ENCODE results near the gene PURA.
"Not testable (repeated sequence)": the region's sequence is repeated elsewhere in the genome, so short reads cannot be mapped to it uniquely, and the experiment has no call there.

PURA gene

DNA sequence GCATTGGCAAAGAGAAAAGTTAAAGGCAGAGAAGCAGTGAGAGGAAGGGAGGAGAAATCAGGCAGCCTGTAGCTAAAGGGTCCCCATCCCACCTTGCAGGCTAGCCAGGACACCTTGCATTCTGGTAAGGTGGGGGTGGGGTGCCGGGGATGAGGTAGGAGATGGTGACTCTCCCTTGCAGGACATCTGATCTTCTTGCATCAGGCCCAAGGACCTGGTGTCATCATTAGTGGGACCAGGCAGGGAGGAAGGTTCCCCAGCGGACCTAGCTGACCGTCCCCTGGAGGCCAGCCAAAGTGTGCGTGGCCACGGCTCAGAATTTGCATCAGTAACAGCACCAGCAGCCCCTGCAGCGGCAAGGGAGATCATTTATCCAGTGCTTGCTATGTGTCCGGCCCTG is 39.3 kb downstream of the PURA start:
- no peak overlapping the region for H3K27ac ChIP-seq
- H3K4me3 ChIP-seq, result no peak overlapping the region

GRCh38 chr5:140153905-140154304 is 40.0 kb downstream of the PURA start:
- no peak overlapping the region for H3K27ac ChIP-seq

DNA sequence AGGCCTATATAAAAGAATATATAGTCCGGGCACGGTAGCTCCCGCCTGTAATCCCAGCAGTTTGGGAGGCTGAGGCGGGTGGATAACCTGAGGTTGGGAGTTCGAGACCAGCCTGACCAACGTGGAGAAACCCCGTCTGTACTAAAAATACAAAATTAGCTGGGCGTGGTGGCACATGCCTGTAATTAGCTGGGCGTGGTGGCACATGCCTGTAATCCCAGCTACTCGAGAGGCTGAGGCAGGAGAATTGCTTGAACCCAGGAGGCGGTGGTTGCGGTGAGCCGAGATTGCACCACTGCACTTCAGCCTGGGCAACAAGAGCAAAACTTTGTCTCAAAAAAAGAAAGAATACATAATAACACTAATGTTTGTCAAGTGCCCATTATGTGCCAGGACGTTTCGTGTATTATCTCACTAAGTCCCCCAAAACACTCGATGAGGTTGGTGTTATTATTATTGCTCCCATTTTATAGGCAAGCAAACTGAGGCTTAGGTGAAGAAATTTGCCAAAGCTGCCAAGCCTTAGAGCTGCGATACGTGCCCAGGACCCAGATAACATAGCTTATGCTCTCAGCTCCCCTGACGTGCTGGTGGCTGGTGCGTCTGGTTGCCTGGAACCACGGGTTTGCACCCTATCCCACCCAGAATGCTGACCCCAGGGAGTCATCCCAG is 40.9 kb downstream of the PURA start:
- H3K27ac ChIP-seq, result not testable (repeated sequence)

More at GRCh38 chr5:140153905-140154304, 40.0 kb downstream of the PURA start:
- no peak overlapping the region for H3K4me3 ChIP-seq

GRCh38 chr5:140157032-140157781 is 43.3 kb downstream of the PURA start:
- H3K27ac ChIP-seq, result peak overlapping the region in 12 of 21 experiments; percentile 1 to 66 (median 32)
- peak overlapping the region; percentile 1 to 24 (median 15) for H3K4me3 ChIP-seq

More for the DNA sequence above, 40.9 kb downstream of the PURA start:
- H3K4me3 ChIP-seq, result not testable (repeated sequence)

DNA sequence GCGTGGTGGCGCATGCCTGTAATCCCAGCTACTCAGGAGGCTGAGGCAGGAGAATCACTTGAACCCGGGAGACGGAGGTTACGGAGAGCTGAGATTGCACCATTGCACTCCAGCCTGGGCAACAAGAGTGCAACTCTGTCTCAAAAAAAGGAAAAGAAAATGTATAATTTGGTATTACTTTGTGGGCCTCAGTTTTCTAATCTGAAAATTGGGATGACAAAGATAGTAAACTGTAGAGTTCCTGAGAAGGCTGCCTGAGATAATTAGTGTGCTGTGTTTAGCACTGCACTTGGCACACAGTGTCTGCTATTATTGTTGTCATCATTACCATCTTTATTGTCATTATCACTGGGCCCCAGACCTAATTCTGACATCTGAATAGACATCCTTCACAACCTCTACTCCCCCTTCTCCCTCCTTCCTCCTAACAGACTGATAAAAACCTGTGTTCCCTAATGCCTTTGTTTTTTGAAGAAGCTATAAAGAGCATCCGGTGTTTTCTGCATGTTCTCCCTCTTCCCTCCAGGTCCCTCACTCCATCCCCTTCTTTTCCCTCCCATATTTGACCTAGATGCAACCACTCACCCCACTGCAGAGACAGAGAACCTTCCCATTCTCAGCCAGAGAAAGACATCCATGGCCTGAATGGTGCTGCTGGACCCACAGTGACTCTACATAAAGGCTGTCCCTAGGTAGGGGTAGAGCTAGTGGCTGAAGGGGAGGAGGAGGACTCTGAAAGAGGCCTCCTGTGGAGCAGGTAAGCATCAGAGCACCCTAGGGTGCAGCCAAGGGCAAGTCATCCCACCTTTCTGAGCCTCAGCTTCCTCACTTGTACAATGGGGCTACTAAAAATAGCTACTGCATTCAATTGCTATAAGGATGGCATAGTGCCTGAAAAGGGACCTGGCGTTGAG is 45.4 kb downstream of the PURA start:
- no peak overlapping the region for H3K27ac ChIP-seq
- H3K4me3 ChIP-seq, result no peak overlapping the region

DNA sequence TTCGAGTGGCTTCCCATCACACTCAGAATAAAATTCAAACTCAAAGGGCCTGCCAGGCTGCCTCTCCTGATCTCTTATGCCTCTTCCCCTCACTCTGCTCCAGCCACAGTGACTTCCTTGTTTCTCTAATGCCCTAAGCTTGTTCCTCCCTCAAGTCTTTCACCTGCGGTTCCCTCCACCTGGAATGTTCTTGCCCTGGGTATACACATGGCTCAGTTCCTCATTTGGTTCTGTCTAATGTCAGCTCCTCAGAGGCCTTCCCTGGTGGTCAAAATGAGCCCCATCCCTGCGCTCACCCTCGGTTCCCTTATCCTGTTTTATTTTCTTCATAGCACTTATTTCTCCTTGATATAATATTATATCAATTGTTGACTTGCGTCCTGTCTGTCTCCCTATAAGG is 48.4 kb downstream of the PURA start:
- H3K27ac ChIP-seq, result no peak overlapping the region

DNA sequence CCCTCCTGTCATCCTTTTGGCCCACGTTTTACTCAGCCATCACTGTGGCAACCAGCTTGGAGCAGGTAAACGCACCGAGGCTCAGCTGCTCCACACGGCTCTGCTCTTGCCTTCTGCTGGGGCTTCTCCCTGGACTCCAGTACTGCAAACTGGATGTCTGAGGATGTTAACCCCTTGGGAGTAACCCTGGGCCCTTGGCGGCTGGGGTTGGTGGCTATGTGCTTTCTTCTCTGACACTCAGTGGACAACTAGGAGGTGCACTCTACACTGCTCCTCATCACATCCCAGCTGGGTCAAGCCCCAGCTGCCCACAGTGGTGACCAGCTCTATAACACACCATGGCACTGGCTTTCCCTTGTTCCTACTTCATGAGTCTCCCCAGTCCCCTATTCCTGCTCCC is 48.9 kb downstream of the PURA start:
- Histone ChIP-seq H3K4me3 (no peak overlapping the region), H3K27ac (no peak overlapping the region)

More for the DNA sequence above, 48.4 kb downstream of the PURA start:
- no peak overlapping the region for H3K4me3 ChIP-seq

DNA sequence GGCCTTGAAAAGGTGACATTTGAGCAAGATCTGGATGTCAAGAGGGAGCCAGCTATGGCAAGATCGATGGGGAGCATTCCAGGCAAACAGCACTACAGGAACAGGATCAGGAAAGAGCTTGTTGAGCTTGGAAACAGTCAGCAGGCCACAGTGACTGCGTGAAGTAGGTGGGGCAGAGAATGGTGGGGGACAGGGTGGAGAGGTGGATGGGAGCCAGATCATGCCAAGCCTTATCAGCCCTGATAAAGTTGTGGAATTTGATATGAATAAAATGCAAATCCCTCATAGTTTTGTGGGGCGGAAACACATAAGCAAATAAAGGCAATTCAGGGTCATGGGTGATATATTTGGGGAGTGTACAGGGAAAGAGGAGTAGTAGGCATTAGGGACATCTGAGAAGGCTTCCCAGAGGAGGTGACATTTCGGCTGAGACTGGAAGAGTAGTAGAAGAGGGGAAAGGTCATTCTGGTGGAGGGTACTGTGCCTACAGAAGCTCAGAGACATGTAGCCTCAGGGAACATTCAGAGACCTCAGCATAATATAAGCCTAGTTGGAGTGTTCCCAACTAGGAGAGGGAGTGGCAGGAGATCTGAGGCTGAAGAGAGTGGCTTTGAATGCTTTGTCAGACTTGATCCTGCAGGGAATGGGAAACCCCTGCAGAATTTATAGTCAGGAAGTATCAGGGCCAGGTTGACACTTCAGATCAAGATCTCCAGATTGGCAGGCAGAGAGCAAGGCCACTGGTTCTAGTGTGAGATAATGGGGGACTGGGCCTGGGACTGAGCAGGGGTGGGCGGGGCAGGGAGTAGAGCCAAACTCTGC is 51.4 kb downstream of the PURA start:
- no peak overlapping the region for H3K4me3 ChIP-seq
- H3K27ac ChIP-seq, result peak overlapping the region in 1 of 21 experiments; percentile 33

DNA sequence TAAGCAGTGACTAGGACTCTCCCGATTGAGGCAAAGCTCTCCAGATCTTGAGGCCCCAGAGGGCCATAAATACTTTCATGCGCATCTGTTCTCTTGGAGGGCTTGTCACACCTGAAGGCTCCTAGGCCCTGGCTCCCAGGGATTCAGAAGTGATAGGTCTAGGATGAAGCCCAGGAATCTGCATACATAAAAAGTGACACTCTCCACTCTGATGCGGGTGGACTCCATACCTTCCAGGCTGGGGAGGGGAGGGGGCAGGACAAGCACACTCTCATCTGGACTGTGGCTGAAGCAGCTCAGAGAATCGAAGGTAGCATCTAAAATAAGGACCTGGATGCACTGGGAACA is 52.0 kb downstream of the PURA start:
- no peak overlapping the region for H3K4me3 ChIP-seq
- peak overlapping the region in 1 of 21 experiments; percentile 33 for H3K27ac ChIP-seq

- Histone ChIP-seq H3K4me3 (no peak overlapping the region), H3K27ac (no peak overlapping the region)
Observed at GRCh38 chr5:140166911-140167310, 53.0 kb downstream of the PURA start.

GRCh38 chr5:140168371-140168770 is 54.5 kb downstream of the PURA start:
- Histone ChIP-seq H3K27ac (no peak overlapping the region), H3K4me3 (no peak overlapping the region)

DNA sequence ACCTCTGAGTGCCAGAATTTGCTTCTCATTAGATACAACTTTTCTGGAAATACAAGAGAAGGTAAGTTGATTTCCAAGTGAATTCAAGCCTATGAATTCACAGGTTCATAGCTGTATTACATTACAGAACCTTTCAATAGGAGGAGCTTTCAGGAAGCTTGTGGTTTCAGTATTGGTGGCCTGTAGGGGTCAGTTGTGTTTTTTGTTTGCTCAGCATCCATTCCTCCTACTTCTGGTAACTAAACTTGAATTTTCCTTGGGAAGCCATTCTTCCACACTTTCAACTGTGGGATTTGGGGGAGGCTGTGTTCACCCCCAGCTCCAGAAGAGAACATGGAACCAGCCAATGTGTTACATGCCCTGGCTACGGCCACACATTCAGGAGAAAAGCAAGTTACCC is 55.5 kb downstream of the PURA start:
- Histone ChIP-seq H3K4me3 (no peak overlapping the region), H3K27ac (no peak overlapping the region)

DNA sequence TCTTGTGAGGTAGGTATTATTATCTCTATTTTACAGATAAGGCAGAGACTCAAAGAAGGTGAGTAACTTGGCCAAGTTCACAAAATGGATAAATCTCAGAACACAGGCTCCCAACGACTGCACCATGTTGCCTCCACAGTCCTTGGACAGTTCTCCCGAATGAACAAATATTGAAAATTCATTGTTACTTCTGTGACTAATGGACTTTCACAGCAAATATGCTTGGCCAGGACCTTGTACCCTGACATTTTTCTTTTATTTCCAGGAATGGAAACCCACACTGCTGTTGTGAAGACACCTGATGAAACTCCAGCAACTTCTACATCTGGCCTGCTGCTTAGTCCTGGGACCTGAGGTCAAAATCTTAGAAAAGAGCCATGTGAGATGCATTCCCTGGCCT is 58.6 kb downstream of the PURA start:
- H3K27ac ChIP-seq, result no peak overlapping the region
- H3K4me3 ChIP-seq, result no peak overlapping the region

DNA sequence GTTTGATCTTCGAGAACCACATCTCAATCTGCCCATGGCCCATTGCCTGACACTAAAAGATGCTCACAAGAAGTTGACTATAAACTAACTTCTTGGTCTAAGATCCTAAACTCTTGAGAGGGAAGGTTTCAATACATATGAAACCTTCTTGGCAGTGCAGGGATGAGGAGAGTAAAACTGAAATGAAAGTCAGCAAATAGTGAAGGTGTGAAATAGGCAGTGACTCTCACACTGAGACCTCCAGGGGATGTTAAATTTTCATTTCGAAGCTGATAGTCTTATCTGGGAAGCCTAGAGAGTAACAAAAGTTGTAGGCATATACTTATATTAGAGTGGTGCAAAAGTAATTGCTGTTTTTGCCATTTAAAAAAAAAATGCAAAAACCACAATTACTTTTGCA is 60.1 kb downstream of the PURA start:
- Histone ChIP-seq H3K27ac (peak overlapping the region in 8 of 21 experiments; percentile 76 to 100 (median 96)), H3K4me3 (no peak overlapping the region)

GRCh38 chr5:140174465-140175366 is 60.8 kb downstream of the PURA start, which contains the start of gene CYSTM1:
CYSTM1 (plus strand) TSS chr5:140175188; CDS start chr5:140194466, 19,278 bp downstream.
- H3K27ac ChIP-seq, result peak within 1 kb of the TSS; percentile 64 to 100 (median 88)
- H3K4me3 ChIP-seq, result peak within 1 kb of the TSS; percentile 76 to 96 (median 88)

All from skin epidermis (tissue), 12 donors.